NCI-H69 (cell line): ENCODE data around the gene PXN.
"Not testable (repeated sequence)": the region's sequence is repeated elsewhere in the genome, so short reads cannot be mapped to it uniquely, and the experiment has no call there.

Experiments used
- DNase-seq: peaks from one replicate; lab custom pipeline; 2025; lab: John Stamatoyannopoulos, UW

The PXN gene

GRCh38 chr12:120225852-120226640 lies 39.5 kb downstream of the PXN start:
- DNase-seq, result peak; percentile 96

GRCh38 chr12:120225200-120225558 lies 40.4 kb downstream of the PXN start:
- peak; percentile 85 for DNase-seq

DNA sequence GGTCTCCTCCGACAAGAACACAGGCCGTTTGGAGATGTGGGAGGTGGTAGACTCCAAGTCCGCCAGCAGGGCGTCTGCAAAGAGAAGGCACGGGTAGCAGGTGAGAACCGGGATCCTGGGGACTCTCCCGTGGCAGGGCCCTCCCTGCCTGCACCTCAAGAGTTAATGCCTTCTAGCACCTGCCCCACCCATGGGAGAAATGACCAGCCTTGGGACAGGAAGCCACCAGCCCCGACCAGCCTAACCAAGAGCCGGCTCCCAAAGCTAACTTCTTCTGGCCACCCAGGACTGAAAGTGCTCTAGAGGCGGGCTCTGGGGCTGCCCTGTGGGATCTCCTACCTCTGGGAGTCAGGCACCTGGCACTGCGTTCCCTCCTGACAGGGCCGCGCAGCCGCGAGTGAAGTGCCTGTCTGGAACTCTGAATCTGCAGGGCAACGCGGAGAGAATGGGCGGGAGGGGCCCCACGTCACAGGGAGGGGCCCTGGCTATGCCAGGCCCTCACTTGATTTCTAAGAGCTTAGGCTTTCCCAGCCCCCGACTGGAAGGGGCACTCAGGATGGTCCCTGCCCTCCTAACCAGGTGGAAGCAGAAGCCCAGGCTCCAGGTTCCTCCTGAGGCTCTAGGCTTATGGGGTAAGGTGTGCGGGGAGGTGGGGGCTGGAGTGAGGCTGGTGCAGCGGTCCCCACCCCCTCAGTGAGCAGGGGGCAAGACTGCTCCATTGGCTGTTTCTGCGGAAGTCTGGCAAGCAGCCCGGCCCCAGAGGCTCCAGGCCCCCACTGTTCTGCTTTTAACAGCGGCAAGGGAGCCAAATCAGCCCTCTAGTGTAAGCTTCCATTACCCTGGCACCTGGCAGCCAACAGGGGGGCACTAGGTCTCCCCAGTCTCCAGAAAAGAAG lies 41.0 kb downstream of the PXN start:
- DNase-seq, result peak; percentile 94

GRCh38 chr12:120223458-120224303 lies 41.8 kb downstream of the PXN start:
- no peak for DNase-seq

- no peak for DNase-seq
These were observed 43.2 kb downstream of the PXN start for GRCh38 chr12:120222288-120222832.

GRCh38 chr12:120221576-120221900 lies 44.0 kb downstream of the PXN start:
- no peak for DNase-seq

DNA sequence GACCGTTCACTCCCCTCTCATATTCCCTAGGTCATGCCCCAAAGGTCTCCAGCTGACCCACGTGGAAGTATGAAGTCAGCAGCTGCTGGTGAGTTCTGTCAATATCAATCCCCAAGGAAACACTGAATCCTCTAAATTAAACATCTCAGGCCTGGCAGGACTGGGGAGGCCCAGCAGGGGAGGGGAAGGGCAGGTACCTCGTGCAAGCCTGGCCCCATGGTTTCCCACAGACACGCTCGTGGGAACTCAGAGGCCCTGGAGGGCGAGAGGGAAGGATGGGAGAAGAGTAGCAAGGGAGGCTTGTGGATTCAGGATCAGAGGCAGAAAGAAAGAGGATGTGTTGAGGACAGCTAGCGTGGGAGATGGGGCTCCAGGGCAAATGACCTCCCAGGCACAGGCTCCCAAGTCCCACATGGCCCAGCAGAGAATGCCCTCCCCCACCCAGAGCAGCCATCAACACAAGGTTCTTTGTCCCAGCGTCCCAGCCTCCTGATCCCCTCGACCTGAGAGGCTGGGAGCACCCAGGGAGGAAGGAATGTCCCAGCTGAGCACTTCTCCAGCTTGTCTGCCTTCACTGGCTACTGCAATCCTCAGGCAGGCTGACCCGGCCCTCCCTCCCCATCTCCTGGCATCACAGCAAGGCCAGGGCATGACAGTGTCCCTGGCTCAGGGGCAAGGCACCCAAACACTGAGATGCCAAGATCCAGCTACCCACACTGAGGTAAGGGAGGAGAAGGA lies 44.5 kb downstream of the PXN start:
- no peak for DNase-seq

- DNase-seq, result no peak
These were observed 46.6 kb downstream of the PXN start for GRCh38 chr12:120218680-120219606.

DNA sequence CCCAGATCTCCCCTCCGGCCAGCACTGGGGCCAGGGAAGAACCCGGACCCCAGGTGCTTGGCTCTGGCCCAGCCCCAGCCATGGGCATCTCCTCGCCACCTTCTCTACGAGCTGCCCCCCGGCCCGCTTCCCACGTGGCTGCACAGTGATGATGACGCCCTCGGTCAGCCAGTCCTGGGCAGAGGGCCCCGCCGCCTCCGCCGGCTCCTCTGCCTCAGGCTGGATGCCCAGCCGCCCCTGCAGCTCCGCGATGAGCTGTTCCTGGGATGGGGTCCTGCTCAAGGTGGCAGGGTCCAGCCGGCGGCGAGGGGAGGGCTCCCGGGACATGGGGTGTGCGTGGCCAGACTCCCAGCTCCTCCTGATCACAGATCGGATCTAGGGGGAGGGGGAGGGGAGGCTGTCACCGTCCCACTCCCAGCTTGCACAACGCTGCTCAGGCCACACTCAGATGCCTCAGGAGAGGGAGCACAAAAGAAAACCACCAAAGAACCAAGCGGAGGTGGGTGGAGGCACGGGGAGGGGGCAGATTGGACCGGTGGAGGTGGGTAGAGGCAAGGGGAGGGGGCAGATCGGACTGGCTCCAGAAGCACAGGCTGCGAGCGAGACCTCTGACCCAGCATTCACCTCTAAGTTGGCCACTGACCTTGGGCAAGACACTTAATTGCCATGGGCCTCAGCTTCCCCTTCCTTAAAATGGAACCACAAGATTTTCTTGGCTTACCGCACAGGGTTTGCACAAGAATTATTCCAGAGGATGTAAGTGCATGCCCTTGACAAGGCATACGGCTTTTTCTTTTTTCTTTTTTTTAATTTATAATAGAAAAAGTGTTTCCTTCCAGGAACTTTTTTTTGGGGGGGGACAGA lies 48.6 kb downstream of the PXN start:
- DNase-seq, result no peak

DNA sequence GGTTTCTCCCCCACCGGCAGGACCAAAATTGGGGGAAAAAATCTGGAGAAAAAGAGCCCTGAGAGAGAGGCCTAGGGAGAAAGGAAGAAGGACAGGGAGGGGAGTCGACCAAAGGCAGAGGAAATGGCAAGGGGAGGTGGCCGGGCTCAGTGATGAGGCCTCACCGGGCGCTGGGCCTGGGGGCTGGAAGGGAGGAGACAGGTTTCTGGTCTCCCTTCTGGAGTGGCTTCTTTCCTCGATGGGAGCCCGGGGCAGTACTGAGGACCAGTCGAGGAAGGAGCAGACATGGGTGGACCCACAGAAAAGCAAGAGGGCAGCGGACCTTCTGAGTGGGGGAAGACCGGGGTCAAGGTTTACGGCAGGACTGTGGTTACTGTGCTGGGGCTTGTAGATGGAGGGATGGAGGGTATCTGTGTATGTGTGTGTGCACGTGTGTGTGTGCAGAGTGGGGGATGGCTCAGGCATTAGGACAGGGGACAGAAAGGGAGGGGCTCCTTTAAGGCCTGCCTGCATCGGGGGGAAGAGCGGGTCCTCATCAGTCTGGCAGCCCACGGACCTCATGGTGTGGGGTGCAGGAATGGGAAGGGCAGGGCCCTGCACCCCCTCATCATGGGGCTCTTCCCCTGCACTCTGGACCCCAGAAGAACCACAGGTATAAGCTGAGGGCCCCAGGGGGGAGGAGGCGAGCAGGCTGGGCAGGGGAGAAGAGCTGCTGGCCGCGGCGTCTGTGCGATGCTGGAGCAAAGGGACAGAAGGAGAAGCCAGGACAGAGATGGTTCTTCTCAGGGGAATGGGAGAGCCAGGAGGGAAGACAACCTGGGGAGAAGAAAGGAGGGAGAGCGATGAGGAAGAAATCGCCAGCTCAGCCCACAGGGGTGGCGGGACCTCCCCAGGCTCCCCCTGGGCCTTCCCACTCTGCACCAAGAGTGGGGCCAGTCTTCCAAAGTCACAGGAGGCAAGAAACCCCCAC lies 49.5 kb downstream of the PXN start:
- DNase-seq, result no peak

- no peak for DNase-seq
These were observed 50.2 kb downstream of the PXN start for GRCh38 chr12:120215357-120215735.

- no peak for DNase-seq
These were observed 50.7 kb downstream of the PXN start for GRCh38 chr12:120214626-120215356.

DNA sequence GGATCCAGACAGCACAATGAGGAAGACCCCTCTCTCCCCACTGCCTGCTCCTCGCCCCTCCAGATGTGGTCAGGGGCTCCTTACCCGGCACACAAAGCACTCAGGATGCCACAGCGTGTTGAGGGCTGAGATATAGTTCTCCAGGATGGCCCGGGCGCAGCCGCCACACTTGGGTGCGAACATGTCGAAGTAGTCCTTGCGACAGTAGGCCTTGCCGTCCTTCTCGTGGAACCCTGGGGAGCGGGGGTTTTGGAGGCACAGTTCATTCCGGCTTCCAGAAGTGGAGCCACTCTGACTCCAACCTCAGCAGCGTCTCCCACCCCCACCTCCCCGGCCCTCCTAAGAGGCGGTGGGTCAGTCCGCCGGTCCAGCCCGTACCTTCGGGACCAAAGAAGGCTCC lies 51.8 kb downstream of the PXN start:
- no peak for DNase-seq

DNA sequence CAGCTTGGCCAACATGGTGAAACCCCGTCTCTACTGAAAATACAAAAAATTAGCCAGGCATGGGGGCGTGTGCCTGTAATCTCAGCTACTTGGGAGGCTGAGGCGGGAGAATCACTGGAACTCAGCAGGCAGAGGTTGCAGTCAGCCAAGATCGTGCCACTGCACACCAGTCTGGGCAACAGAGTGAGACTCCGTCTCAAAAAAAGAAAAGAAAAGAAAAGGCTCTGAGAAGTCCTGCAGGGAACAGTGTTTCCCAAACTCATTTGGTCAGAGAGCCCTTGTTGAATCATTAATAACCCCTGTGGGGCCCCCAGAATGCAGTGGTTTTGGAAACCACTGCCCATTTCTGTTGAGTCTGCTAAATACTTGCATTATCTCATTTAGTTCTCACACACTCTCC lies 52.3 kb downstream of the PXN start:
- DNase-seq, result not testable (repeated sequence)

DNA sequence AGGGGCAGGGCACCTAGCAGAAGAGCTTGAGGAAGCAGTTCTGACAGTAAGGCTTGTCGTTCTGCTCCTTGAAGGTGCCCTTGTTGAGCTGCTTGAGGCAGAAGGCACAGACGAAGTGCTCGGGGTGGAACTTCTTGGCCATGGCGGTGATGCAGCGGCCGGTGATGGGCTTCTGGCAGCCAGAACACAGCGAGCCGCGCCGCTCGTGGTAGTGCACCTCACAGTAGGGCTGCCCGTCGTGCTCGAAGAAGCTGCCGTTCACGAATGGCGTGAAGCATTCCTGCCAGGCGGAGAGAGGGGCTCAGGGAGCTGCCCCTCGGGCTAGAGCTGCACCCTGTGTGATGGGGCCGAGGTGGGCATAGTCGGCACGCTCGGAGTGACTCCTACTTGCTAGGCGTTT lies 53.2 kb downstream of the PXN start:
- DNase-seq, result no peak

DNA sequence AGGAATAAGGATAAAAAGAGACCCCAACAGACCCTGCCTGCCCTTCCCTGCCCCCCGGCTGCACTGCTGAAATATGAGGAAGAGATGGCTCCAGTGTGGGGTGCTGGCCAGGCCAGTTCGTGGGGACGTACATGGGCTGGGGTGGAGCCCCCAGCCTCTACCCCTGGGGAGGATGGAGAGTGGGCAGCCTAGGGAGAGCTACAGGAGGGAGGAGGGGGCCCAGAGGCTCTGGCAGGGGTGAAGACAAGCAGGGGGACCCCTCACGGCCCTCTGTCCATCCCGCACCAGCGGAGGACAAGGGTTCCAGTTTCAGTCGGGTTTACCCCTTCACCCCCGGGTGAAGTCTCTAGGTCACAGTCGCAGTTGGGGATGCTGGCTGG lies 53.6 kb downstream of the PXN start:
- DNase-seq, result no peak

GRCh38 chr12:120211243-120211903 lies 54.2 kb downstream of the PXN start:
- no peak for DNase-seq
